Measurements from ENCODE around the gene MICALL2. TPM values are rescaled to one million over a fixed set of nuclear protein-coding genes. Genes with fewer than 3 reads are reported as not detected.
"Not testable (repeated sequence)": the region's sequence is repeated elsewhere in the genome, so short reads cannot be mapped to it uniquely, and the experiment has no call there.

The MICALL2 gene
- total RNA-seq, 1 donor from 2014 or later = 166 TPM

GRCh38 chr7:1447551-1448244 lies 11.6 kb downstream of the MICALL2 start:
- DNase-seq (ENCODE audit: low spot score) = no peak

- no peak for DNase-seq (ENCODE audit: low spot score)
Measured at GRCh38 chr7:1447112-1447511, 12.2 kb downstream of the MICALL2 start.

- no peak for DNase-seq (ENCODE audit: low spot score)
Measured at GRCh38 chr7:1446620-1447032, 12.6 kb downstream of the MICALL2 start.

GRCh38 chr7:1446026-1446425 lies 13.2 kb downstream of the MICALL2 start:
- not testable (repeated sequence) for DNase-seq (ENCODE audit: low spot score)

GRCh38 chr7:1445341-1445740 lies 13.9 kb downstream of the MICALL2 start:
- no peak for DNase-seq (ENCODE audit: low spot score)

- DNase-seq (ENCODE audit: low spot score) = no peak
Measured at GRCh38 chr7:1444925-1445322, 14.3 kb downstream of the MICALL2 start.

- DNase-seq (ENCODE audit: low spot score) = no peak
Measured at GRCh38 chr7:1444214-1444924, 14.9 kb downstream of the MICALL2 start.

GRCh38 chr7:1443587-1444200 lies 15.6 kb downstream of the MICALL2 start:
- not testable (repeated sequence) for DNase-seq (ENCODE audit: low spot score)

- DNase-seq (ENCODE audit: low spot score) = no peak
Measured at GRCh38 chr7:1442355-1443124, 16.7 kb downstream of the MICALL2 start.

- no peak for DNase-seq (ENCODE audit: low spot score)
Measured at GRCh38 chr7:1441615-1442354, 17.5 kb downstream of the MICALL2 start.

- DNase-seq (ENCODE audit: low spot score) = no peak
Measured at GRCh38 chr7:1440620-1441019, 18.6 kb downstream of the MICALL2 start.

- DNase-seq (ENCODE audit: low spot score) = no peak
Measured at GRCh38 chr7:1439373-1440363, 19.6 kb downstream of the MICALL2 start.

- DNase-seq (ENCODE audit: low spot score) = no peak
Measured at GRCh38 chr7:1438821-1439220, 20.4 kb downstream of the MICALL2 start.

GRCh38 chr7:1438208-1438607 lies 21.1 kb downstream of the MICALL2 start:
- DNase-seq (ENCODE audit: low spot score) = no peak

- DNase-seq (ENCODE audit: low spot score) = no peak
Measured at GRCh38 chr7:1437155-1437880, 22.0 kb downstream of the MICALL2 start.

GRCh38 chr7:1436608-1437007 lies 22.7 kb downstream of the MICALL2 start:
- DNase-seq (ENCODE audit: low spot score) = no peak

GRCh38 chr7:1434891-1435670 lies 24.2 kb downstream of the MICALL2 start:
- DNase-seq (ENCODE audit: low spot score) = no peak

GRCh38 chr7:1434165-1434718 lies 25.0 kb downstream of the MICALL2 start:
- no peak for DNase-seq (ENCODE audit: low spot score)

Measured in mucosa of gallbladder (tissue), 1 donor.